IMR-90 (cell line): ENCODE measurements around the gene EPS15. TPM values are rescaled to one million over a fixed set of nuclear protein-coding genes. Genes with fewer than 3 reads are reported as not detected.

Experiments
- ATAC-seq: fragments of 200-7000 bp; cut with Tn5 transposase; 2 replicates; pipeline ENCODE4 v1.9.1; 2020; ENCODE audit warnings: low read depth, mild to moderate bottlenecking, moderate library complexity
- BruUV-seq: library from RNA; stranded (reverse); fragments of 400-500 nt; replicated peaks from 2 replicates; lab custom pipeline; 2021; lab: Mats Ljungman, UMichigan
- CTCF ChIA-PET: fragments of 300-600 bp; formaldehyde crosslinking; extraction: SDS; loops from one replicate; lab custom pipeline; 2021; ENCODE audit warnings: antibody characterized with exemption; lab: Yijun Ruan, JAX
- POLR2A ChIA-PET: fragments of 300-600 bp; sonication (Branson Sonifier 250); formaldehyde crosslinking; loops from one replicate; lab custom pipeline; 2022; ENCODE audit warnings: antibody characterized with exemption; ENCODE audit not compliant: unreplicated experiment; lab: Charles Lee
- DNase-seq: peaks from one replicate; pipeline ENCODE4 v3.0.0; 2013
- H2AFZ ChIP-seq: replicated peaks from 2 replicates; pipeline ENCODE3; 2013; ENCODE audit warnings: low read length, mild to moderate bottlenecking; ENCODE audit not compliant: poor library complexity
- H2AK5ac ChIP-seq: 2 replicates; pipeline ENCODE4 v1.6.1; 2013; ENCODE audit warnings: low read depth, low read length, inconsistent platforms
- H2AK9ac ChIP-seq: replicated peaks from 2 replicates; pipeline ENCODE3; 2013; ENCODE audit warnings: mild to moderate bottlenecking, low read depth, low read length, moderate library complexity; ENCODE audit not compliant: poor library complexity
- H2BK120ac ChIP-seq: 2 replicates; pipeline ENCODE4 v1.6.1; 2013; ENCODE audit warnings: low read depth, low read length, inconsistent platforms
- H2BK15ac ChIP-seq: 3 replicates; pipeline ENCODE4 v1.6.1; 2013; ENCODE audit warnings: low read depth, low read length, inconsistent platforms
- H2BK20ac ChIP-seq: 2 replicates; pipeline ENCODE4 v1.6.1; 2013; ENCODE audit warnings: low read depth, mild to moderate bottlenecking, inconsistent platforms, low read length, moderate library complexity
- H2BK5ac ChIP-seq: 2 replicates; pipeline ENCODE4 v1.6.1; 2013; ENCODE audit warnings: mild to moderate bottlenecking, low read depth, low read length, inconsistent platforms; ENCODE audit not compliant: poor library complexity, severe bottlenecking
- H3K14ac ChIP-seq: replicated peaks from 2 replicates; pipeline ENCODE4 v1.6.1; 2013; ENCODE audit warnings: low read depth, low read length, inconsistent platforms
- H3K18ac ChIP-seq: 2 replicates; pipeline ENCODE4 v1.6.1; 2013; ENCODE audit warnings: low read depth, low read length, control low read depth
- H3K23ac ChIP-seq: 2 replicates; pipeline ENCODE4 v1.6.1; 2013; ENCODE audit warnings: low read depth, low read length, inconsistent platforms
- H3K27ac ChIP-seq: 2 replicates; pipeline ENCODE4 v1.5.1; 2013; ENCODE audit warnings: mild to moderate bottlenecking, control low read depth, low read length; ENCODE audit not compliant: insufficient read depth
- H3K27me3 ChIP-seq: 2 replicates; pipeline ENCODE4 v1.6.1; 2013; ENCODE audit warnings: low read length; ENCODE audit not compliant: control insufficient read depth, insufficient read depth
- H3K36me3 ChIP-seq: 2 replicates; pipeline ENCODE4 v1.6.1; 2013; ENCODE audit warnings: low read length, mixed read lengths; ENCODE audit not compliant: control insufficient read depth, insufficient read depth
- H3K4ac ChIP-seq: 2 replicates; pipeline ENCODE4 v1.6.1; 2013; ENCODE audit warnings: low read depth, low read length, inconsistent platforms
- H3K4me1 ChIP-seq: 2 replicates; pipeline ENCODE4 v1.6.1; 2013; ENCODE audit warnings: low read length, mixed read lengths; ENCODE audit not compliant: control insufficient read depth, insufficient read depth
- H3K4me2 ChIP-seq: 2 replicates; pipeline ENCODE4 v1.6.1; 2013; ENCODE audit warnings: low read depth, mild to moderate bottlenecking, control low read depth, low read length, moderate library complexity
- H3K4me3 ChIP-seq: 2 replicates; pipeline ENCODE4 v1.5.1; 2013; ENCODE audit warnings: low read depth, mild to moderate bottlenecking, control low read depth, low read length, moderate library complexity; ENCODE audit not compliant: insufficient read depth
- H3K56ac ChIP-seq: 2 replicates; pipeline ENCODE4 v1.6.1; 2013; ENCODE audit warnings: low read length, inconsistent platforms; ENCODE audit not compliant: insufficient read depth; ENCODE audit errors: extremely low read depth
- H3K79me1 ChIP-seq, 2 experiments: 2 replicates each; pipeline ENCODE4 v1.6.1; 2013; ENCODE audit warnings: low read length in 2 of 2, inconsistent platforms in 1 of 2, low read depth in 1 of 2
- H3K9ac ChIP-seq: 2 replicates; pipeline ENCODE4 v1.6.1; 2013; ENCODE audit warnings: low read depth, low read length, control low read depth
- H3K9me1 ChIP-seq: 2 replicates; pipeline ENCODE4 v1.6.1; 2013; ENCODE audit warnings: low read length, inconsistent platforms; ENCODE audit not compliant: insufficient read depth
- H3K9me3 ChIP-seq: 2 replicates; pipeline ENCODE4 v1.6.1; 2013; ENCODE audit warnings: low read length; ENCODE audit not compliant: control insufficient read depth, insufficient read depth
- H4K20me1 ChIP-seq: 2 replicates; pipeline ENCODE4 v1.6.1; 2013; ENCODE audit warnings: low read length, inconsistent platforms; ENCODE audit not compliant: insufficient read depth
- H4K5ac ChIP-seq: 2 replicates; pipeline ENCODE4 v1.6.1; 2013; ENCODE audit warnings: mild to moderate bottlenecking, low read depth, low read length, control low read depth
- H4K8ac ChIP-seq, 2 experiments: 2 replicates each; pipeline ENCODE4 v1.6.1; 2013; ENCODE audit warnings: low read depth in 2 of 2, low read length in 2 of 2, control low read depth in 1 of 2, inconsistent platforms in 1 of 2
- H4K91ac ChIP-seq: 2 replicates; pipeline ENCODE4 v1.6.1; 2013; ENCODE audit warnings: low read depth, low read length, inconsistent platforms; ENCODE audit not compliant: insufficient read depth
- BHLHE40 ChIP-seq: fragments of 150-350 bp; IDR thresholded peaks from 2 replicates; pipeline ENCODE4 v1.6.1; 2016; ENCODE audit warnings: mild to moderate bottlenecking, low read depth, low read length
- CTCF ChIP-seq: conservative IDR thresholded peaks from 2 replicates; pipeline ENCODE4 v1.5.1; 2012; ENCODE audit warnings: mild to moderate bottlenecking, low read depth, low read length, improper control_type of control experiment
- FOS ChIP-seq: fragments of 150-350 bp; IDR thresholded peaks from 2 replicates; pipeline ENCODE4 v1.6.1; 2016; ENCODE audit warnings: low read depth, low read length
- MAFK ChIP-seq: IDR thresholded peaks from 2 replicates; pipeline ENCODE4 v1.6.1; 2012; ENCODE audit warnings: low read depth, low read length, improper control_type of control experiment
- MAZ ChIP-seq: IDR thresholded peaks from 2 replicates; pipeline ENCODE4 v1.6.1; 2012; ENCODE audit warnings: low read depth, mild to moderate bottlenecking, low read length, improper control_type of control experiment, moderate library complexity, borderline replicate concordance
- NFE2L2 ChIP-seq: fragments of 150-350 bp; IDR thresholded peaks from 2 replicates; pipeline ENCODE4 v1.6.1; 2016; ENCODE audit warnings: low read depth, mild to moderate bottlenecking, low read length
- POLR2A ChIP-seq: IDR thresholded peaks from 2 replicates; pipeline ENCODE4 v1.6.1; 2012; ENCODE audit warnings: mild to moderate bottlenecking, low read depth, low read length
- RAD21 ChIP-seq: IDR thresholded peaks from 2 replicates; pipeline ENCODE4 v1.6.1; 2012; ENCODE audit warnings: low read length, improper control_type of control experiment
- RFX5 ChIP-seq: IDR thresholded peaks from 2 replicates; pipeline ENCODE4 v1.8.0; 2012; ENCODE audit warnings: low read depth, mild to moderate bottlenecking, low read length, moderate library complexity
- SMC3 ChIP-seq: fragments of 150-350 bp; IDR thresholded peaks from 2 replicates; pipeline ENCODE4 v1.6.1; 2016; ENCODE audit warnings: low read depth, mild to moderate bottlenecking, antibody characterized with exemption, low read length, moderate library complexity
- USF2 ChIP-seq: fragments of 150-350 bp; IDR thresholded peaks from 2 replicates; pipeline ENCODE4 v1.6.1; 2017; ENCODE audit warnings: mild to moderate bottlenecking, antibody characterized with exemption, low read length, low read depth
- WGBS, 2 experiments: methylation state at CpG; one replicate each; pipeline versions ENCODE4 v1.1.5 to v1.1.7; 2013; ENCODE audit warnings: missing lambda C conversion rate in 2 of 2; ENCODE audit not compliant: insufficient read length in 1 of 2; ENCODE audit errors: extremely low coverage in 2 of 2; 5-methylcytosine and 5-hydroxymethylcytosine counted together
- dilution Hi-C: fragments of 300-500 bp; cut with HindIII; formaldehyde crosslinking; loops from one replicate; pipeline ENCODE4 v1.14.3; 2018; ENCODE audit warnings: low sequenced_read_pairs; ENCODE audit not compliant: unreplicated experiment
- in situ Hi-C: fragments of 300-500 bp; cut with MboI; formaldehyde crosslinking; loops from 3 replicates; pipeline ENCODE4 v1.14.3; 2019; ENCODE audit warnings: low sequenced_read_pairs, inconsistent platforms, mixed read lengths
- intact Hi-C: fragments of 100-400 bp; cut with micrococcal nuclease; formaldehyde crosslinking; loops from 2 replicates; pipeline ENCODE4 v1.10.0; 2022
- polyA plus RNA-seq, 3 experiments: library from polyadenylated mRNA; depleted of rRNA; stranded (reverse); fragments of >200 nt; gene quantifications; 2 replicates each; pipeline ENCODE4 v1.2.3, GENCODE V29; 2012; ENCODE audit warnings: low replicate concordance in 1 of 3
- total RNA-seq: library from RNA; depleted of rRNA; stranded (reverse); fragments of >200 nt; gene quantifications from 2 replicates; pipeline ENCODE4 v1.2.3, GENCODE V29; 2012

Gene EPS15
- total and polyA plus RNA-seq, 2 of the 4 experiments (the other 2 are of a cell fraction): 17.6 to 38.0 TPM

GRCh38 chr1:51487628-51488027, 31.4 kb downstream of the EPS15 start:
- Histone ChIP-seq H3K36me3 (no peaks in the 10 kb centered on the region), H3K4me2 (no peak overlapping the region), H2BK5ac (no peak overlapping the region), H3K9me3 (no peaks in the 10 kb centered on the region), H2AFZ (no peak overlapping the region), H4K20me1 (peaks cover 10% of the 10 kb centered on the region; the same call in 1 of the 2 replicates), H4K8ac (no peak overlapping the region), H3K4me3 (no peak overlapping the region), H3K18ac (no peak overlapping the region), H2BK20ac (no peak overlapping the region), H3K9me1 (no peaks in the 10 kb centered on the region), H2AK9ac (no peak overlapping the region), H2BK120ac (no peak overlapping the region), H3K4me1 (peaks cover 2% of the 10 kb centered on the region), H3K4ac (no peak overlapping the region), H3K27me3 (no peaks in the 10 kb centered on the region), H3K14ac (no peak overlapping the region), H3K27ac (no peak overlapping the region), H4K5ac (no peak overlapping the region), H3K23ac (no peak overlapping the region), H3K56ac (no peak overlapping the region), H2BK15ac (no peak overlapping the region), H4K91ac (no peak overlapping the region), H2AK5ac (no peak overlapping the region), H3K9ac (no peak overlapping the region), H3K79me1 (peaks cover 30 to 53% of the 10 kb centered on the region in 2 experiments)
- no peak for TF ChIP-seq USF2
- TF ChIP-seq RFX5: no peak
- no peak for TF ChIP-seq MAFK
- TF ChIP-seq MAZ: no peak
- no peak for TF ChIP-seq FOS
- no peak for TF ChIP-seq RAD21
- no peak for TF ChIP-seq SMC3
- no peak for TF ChIP-seq CTCF
- no peak for TF ChIP-seq NFE2L2
- no peak for TF ChIP-seq BHLHE40
- TF ChIP-seq POLR2A: no peak
- no peak for ATAC-seq
- no TSS peak for BruUV-seq
- WGBS, 2 experiments: no CpG with 5 or more reads among the region's 1 CpG
- intact Hi-C loops (no loop called here), in situ Hi-C loops (no loop called here), dilution Hi-C loops (no loop called here)
- DNase-seq: no peak
- ChIA-PET CTCF (interaction anchor here (1.0 kb wide), 1 partner anchor 9 kb away, joined by 3 read pairs; no protein-coding TSS in a partner anchor), POLR2A (no interaction called here)
